Adrenal gland (tissue), 12 donors: Measurements from ENCODE around the gene LTC4S. TPM values are rescaled to one million over a fixed set of nuclear protein-coding genes. Genes with fewer than 3 reads are reported as not detected.
A peak's percentile ranks its signal among the peaks of the same experiment; 100 is the strongest.

Experiments
- DNase-seq, 7 donors: peaks; one replicate each; pipeline ENCODE4 v3.0.0-alpha.2; 2019 to 2020
- H3K27ac ChIP-seq, 5 donors: fragments of 200-600 bp; sonication (generic) in 4 of 5; 1 replicate in 3 of 5; 2 replicates in 2 of 5; pipeline versions ENCODE4 v1.5.1 to v1.8.0; 2016 to 2020; ENCODE audit warnings: mild to moderate bottlenecking in 1 of 5
- H3K27me3 ChIP-seq: fragments of 200-600 bp; 2 replicates; pipeline ENCODE4 v1.8.0; 2021
- H3K36me3 ChIP-seq, 2 donors: fragments of 200-600 bp; replicated peaks in 1 of 2; 1 replicate in 1 of 2; 2 replicates in 1 of 2; pipeline versions ENCODE4 v1.5.1 to v1.8.0; 2018 to 2022
- H3K4me1 ChIP-seq, 2 donors: fragments of 200-600 bp; replicated peaks in 1 of 2; 1 replicate in 1 of 2; 2 replicates in 1 of 2; pipeline versions ENCODE4 v1.5.1 to v1.8.0; 2018 to 2021
- H3K4me3 ChIP-seq, 4 donors: fragments of 200-600 bp; sonication (generic) in 3 of 4; one replicate each; pipeline ENCODE4 v1.5.1; 2016 to 2018
- H3K9me3 ChIP-seq, 3 donors: fragments of 200-600 bp; sonication (generic) in 1 of 3; replicated peaks in 1 of 3; 1 replicate in 2 of 3; 2 replicates in 1 of 3; pipeline versions ENCODE4 v1.5.1 to v1.8.0; 2016 to 2021
- CTCF ChIP-seq, 6 experiments: fragments of 450-650 bp in 4 of 6; fragments of 200-600 bp in 2 of 6; sonication (generic) in 1 of 6; IDR thresholded peaks; 1 replicate in 5 of 6; 2 replicates in 1 of 6; pipeline versions ENCODE4 v1.5.1 to v1.8.0; 2016 to 2021; ENCODE audit warnings: antibody characterized with exemption in 6 of 6, mild to moderate bottlenecking in 2 of 6, moderate library complexity in 1 of 6
- POLR2A ChIP-seq, 2 donors: fragments of 450-650 bp; IDR thresholded peaks; one replicate each; pipeline ENCODE4 v1.6.1; 2017; ENCODE audit warnings: antibody characterized with exemption in 2 of 2, mild to moderate bottlenecking in 2 of 2, moderate library complexity in 1 of 2
- WGBS, 4 donors: extraction: QIAGEN DNeasy Blood & Tissue Kit in 2 of 4; methylation state at CpG; one replicate each; pipeline versions ENCODE4 v1.1.5 to v1.1.7; 2013 to 2017; 5-methylcytosine and 5-hydroxymethylcytosine counted together
- intact Hi-C, 2 donors: fragments of 100-400 bp; cut with DNase I; formaldehyde crosslinking; loops; one replicate each; pipeline versions ENCODE4 v1.14.1 to v1.15.0; 2022 to 2023
- polyA plus RNA-seq, 3 donors: library from polyadenylated mRNA; stranded (reverse); fragments of 200-250 nt in 2 of 3; fragments of 350-450 nt in 1 of 3; fragmentation: Illumina TruSeq in 1 of 3; extraction: RNeasy Lipid Tissue Mini Kit (QIAGEN cat#74804) in 1 of 3; gene quantifications; one replicate each; pipeline ENCODE4 v1.2.3, GENCODE V29; 2013 to 2014
- total RNA-seq, 9 donors: library from RNA; depleted of rRNA in 4 of 9; stranded (reverse); fragments of >200 nt in 4 of 9; fragments of 120-200 nt in 1 of 9; fragmentation: NEBNext Ultra II Directional in 1 of 9; extraction: Animal tissue kit (Norgen Biotek cat#: 25700) in 1 of 9; gene quantifications; one replicate each; pipeline versions ENCODE4 v1.1.0 to v1.2.4, GENCODE V29; 2013 to 2023
- donor health status: healthy with polysubstance abuse.
- donor health status: Bipolar disorder and iron deficiency.
- donor health status: DM: yes; HTN: yes; CAD: no.
- donor health status: DM: no; HTN: no; CAD: no.
- donor health status: DM: no; HTN: no; CAD: no.
- donor health status: DM: yes; HTN: yes; CAD: no.

Gene LTC4S
- total and polyA plus RNA-seq, 12 donors, result 4.8 to 205 (median 24.1) TPM; not detected in 1

- DNase-seq, result no peak
- H3K36me3 ChIP-seq, result peaks cover 0 to 57% of the 10 kb centered on the region in 2 donors
- WGBS, 4 donors, result 52 to 67% (median 59%) methylated on average over 12 of the region's 12 CpGs
- peak overlapping the region in 3 of 5 donors; percentile 31 to 80 (median 63) for H3K27ac ChIP-seq
- H3K4me3 ChIP-seq, result no peak overlapping the region
- intact Hi-C loops, result no loop called here
- peaks cover 38 to 59% of the 10 kb centered on the region in 2 donors for H3K4me1 ChIP-seq
- no peak for TF ChIP-seq CTCF (IDR thresholded peaks at IDR 0.05)
- no peak for TF ChIP-seq POLR2A (IDR thresholded peaks at IDR 0.05)
- H3K9me3 ChIP-seq, result no peaks in the 10 kb centered on the region
- no peaks in the 10 kb centered on the region for H3K27me3 ChIP-seq
These were observed 26.9 kb upstream of the LTC4S start for GRCh38 chr5:179766726-179767455.

GRCh38 chr5:179767496-179768100 is 26.2 kb upstream of the LTC4S start:
- Histone ChIP-seq H3K4me3 (no peak overlapping the region), H3K4me1 (peaks cover 31 to 52% of the 10 kb centered on the region in 2 donors), H3K27me3 (no peaks in the 10 kb centered on the region), H3K9me3 (no peaks in the 10 kb centered on the region), H3K36me3 (peaks cover 0 to 64% of the 10 kb centered on the region in 2 donors), H3K27ac (no peak overlapping the region)
- WGBS, 4 donors, result 85 to 92% (median 88%) methylated on average over 9 of the region's 9 CpGs
- intact Hi-C loops, result no loop called here
- no peak for DNase-seq
- TF ChIP-seq POLR2A (IDR thresholded peaks at IDR 0.05) (no peak), CTCF (IDR thresholded peaks at IDR 0.05) (no peak)

- intact Hi-C loops, result no loop called here
- no peaks in the 10 kb centered on the region for H3K27me3 ChIP-seq
- peaks cover 23 to 43% of the 10 kb centered on the region in 2 donors for H3K4me1 ChIP-seq
- H3K4me3 ChIP-seq, result no peak overlapping the region
- DNase-seq, result no peak
- no peak overlapping the region for H3K27ac ChIP-seq
- H3K9me3 ChIP-seq, result no peaks in the 10 kb centered on the region
- WGBS, 4 donors, result 84 to 89% (median 87%) methylated on average over 17 to 18 of the region's 18 CpGs
- TF ChIP-seq POLR2A (IDR thresholded peaks at IDR 0.05), result no peak
- TF ChIP-seq CTCF (IDR thresholded peaks at IDR 0.05), result no peak
- peaks cover 0 to 73% of the 10 kb centered on the region in 2 donors for H3K36me3 ChIP-seq
These were observed 25.3 kb upstream of the LTC4S start for GRCh38 chr5:179768326-179769085.

- Histone ChIP-seq H3K4me1 (peaks cover 17 to 35% of the 10 kb centered on the region in 2 donors), H3K27ac (no peak overlapping the region), H3K27me3 (no peaks in the 10 kb centered on the region), H3K36me3 (peaks cover 0 to 81% of the 10 kb centered on the region in 2 donors), H3K4me3 (no peak overlapping the region), H3K9me3 (no peaks in the 10 kb centered on the region)
- intact Hi-C loops, result no loop called here
- TF ChIP-seq CTCF (IDR thresholded peaks at IDR 0.05) (no peak), POLR2A (IDR thresholded peaks at IDR 0.05) (no peak)
- no peak for DNase-seq
- WGBS, 4 donors, result 80 to 91% (median 82%) methylated on average over 6 of the region's 6 CpGs
These were observed 24.5 kb upstream of the LTC4S start for GRCh38 chr5:179769271-179769670.
